Stimulated activated memory B cell treated with anti-CD40 and anti-IgM and Interleukin-4, amounts not matched to agents 10 μg/mL and 1 μg/mL and 100 μg/mL, for 72 hours (primary cell): ENCODE results near the gene RAB15.

ENCODE experiments used
- ATAC-seq: fragments of 150-1000 bp; cut with Tn5 transposase; 2 replicates; pipeline ENCODE4 v1.10.0; 2021
- H3K27ac Mint-ChIP-seq: one replicate; pipeline ENCODE4 v1.8.0; 2022; ENCODE audit warnings: mild to moderate bottlenecking, mixed read lengths
- H3K27me3 Mint-ChIP-seq: one replicate; pipeline ENCODE4 v1.8.0; 2022; ENCODE audit warnings: mixed read lengths
- H3K36me3 Mint-ChIP-seq: one replicate; pipeline ENCODE4 v1.8.0; 2022; ENCODE audit warnings: mixed read lengths
- H3K4me1 Mint-ChIP-seq: one replicate; pipeline ENCODE4 v1.8.0; 2022; ENCODE audit warnings: mixed read lengths
- H3K4me3 Mint-ChIP-seq: one replicate; pipeline ENCODE4 v1.8.0; 2022; ENCODE audit warnings: mild to moderate bottlenecking, moderate library complexity, mixed read lengths
- H3K9me3 Mint-ChIP-seq: one replicate; pipeline ENCODE4 v1.8.0; 2022; ENCODE audit warnings: mixed read lengths

RAB15 gene

GRCh38 chr14:64971943-64972791 is at the start of gene RAB15:
TSS of gene RAB15 (minus strand) at chr14:64972336. CDS start at chr14:64972076, 260 bp downstream.
- Mint-ChIP-seq H3K9me3 (no peaks in the 10 kb centered on the region), H3K4me3 (peak within 1 kb of the TSS; percentile 84), H3K4me1 (peaks cover 5% of the 10 kb centered on the region), H3K27ac (peak within 1 kb of the TSS; percentile 54), H3K27me3 (peaks cover 31% of the 10 kb centered on the region), H3K36me3 (no peaks in the 10 kb centered on the region)
- peak; percentile 64 for ATAC-seq

- Mint-ChIP-seq H3K4me1 (no peaks in the 10 kb centered on the region), H3K27me3 (no peaks in the 10 kb centered on the region), H3K9me3 (no peaks in the 10 kb centered on the region), H3K4me3 (no peak overlapping the region), H3K27ac (no peak overlapping the region), H3K36me3 (peaks cover 19% of the 10 kb centered on the region)
- ATAC-seq, result no peak
These were observed 47.9 kb upstream of the RAB15 start for GRCh38 chr14:65019944-65020566.

GRCh38 chr14:65016471-65016870 is 44.3 kb upstream of the RAB15 start:
- Mint-ChIP-seq H3K9me3 (no peaks in the 10 kb centered on the region), H3K27ac (no peak overlapping the region)

GRCh38 chr14:65015391-65015790 is 43.3 kb upstream of the RAB15 start:
- no peaks in the 10 kb centered on the region for H3K4me1 Mint-ChIP-seq

More at GRCh38 chr14:65016471-65016870, 44.3 kb upstream of the RAB15 start:
- no peak overlapping the region for H3K4me3 Mint-ChIP-seq
- no peaks in the 10 kb centered on the region for H3K4me1 Mint-ChIP-seq
- no peak for ATAC-seq
- H3K36me3 Mint-ChIP-seq, result peaks cover 35% of the 10 kb centered on the region
- H3K27me3 Mint-ChIP-seq, result no peaks in the 10 kb centered on the region

GRCh38 chr14:65012353-65012752 is 40.2 kb upstream of the RAB15 start:
- H3K36me3 Mint-ChIP-seq, result peaks cover 65% of the 10 kb centered on the region
- no peaks in the 10 kb centered on the region for H3K4me1 Mint-ChIP-seq
- ATAC-seq, result no peak
- H3K27me3 Mint-ChIP-seq, result no peaks in the 10 kb centered on the region
- H3K27ac Mint-ChIP-seq, result no peak overlapping the region
- H3K9me3 Mint-ChIP-seq, result no peaks in the 10 kb centered on the region
- H3K4me3 Mint-ChIP-seq, result no peak overlapping the region

More at GRCh38 chr14:65015391-65015790, 43.3 kb upstream of the RAB15 start:
- H3K4me3 Mint-ChIP-seq, result no peak overlapping the region
- peaks cover 44% of the 10 kb centered on the region for H3K36me3 Mint-ChIP-seq
- ATAC-seq, result no peak
- H3K27ac Mint-ChIP-seq, result no peak overlapping the region
- H3K27me3 Mint-ChIP-seq, result no peaks in the 10 kb centered on the region
- H3K9me3 Mint-ChIP-seq, result no peaks in the 10 kb centered on the region

GRCh38 chr14:65011538-65011937 is 39.4 kb upstream of the RAB15 start:
- Mint-ChIP-seq H3K36me3 (peaks cover 61% of the 10 kb centered on the region), H3K4me1 (no peaks in the 10 kb centered on the region), H3K9me3 (no peaks in the 10 kb centered on the region), H3K27ac (no peak overlapping the region), H3K4me3 (no peak overlapping the region), H3K27me3 (no peaks in the 10 kb centered on the region)
- ATAC-seq, result no peak

- Mint-ChIP-seq H3K36me3 (peaks cover 60% of the 10 kb centered on the region), H3K4me1 (no peaks in the 10 kb centered on the region), H3K9me3 (no peaks in the 10 kb centered on the region), H3K27ac (no peak overlapping the region), H3K4me3 (no peak overlapping the region), H3K27me3 (no peaks in the 10 kb centered on the region)
- ATAC-seq, result no peak
These were observed 38.2 kb upstream of the RAB15 start for GRCh38 chr14:65010211-65010931.

- Mint-ChIP-seq H3K36me3 (peaks cover 58% of the 10 kb centered on the region), H3K27me3 (no peaks in the 10 kb centered on the region), H3K4me3 (no peak overlapping the region), H3K9me3 (no peaks in the 10 kb centered on the region), H3K27ac (no peak overlapping the region), H3K4me1 (peaks cover 18% of the 10 kb centered on the region)
- ATAC-seq, result no peak
These were observed 35.1 kb upstream of the RAB15 start for GRCh38 chr14:65007202-65007601.

- peaks cover 51% of the 10 kb centered on the region for H3K36me3 Mint-ChIP-seq
- H3K4me3 Mint-ChIP-seq, result no peak overlapping the region
- H3K27me3 Mint-ChIP-seq, result no peaks in the 10 kb centered on the region
- H3K27ac Mint-ChIP-seq, result no peak overlapping the region
- no peaks in the 10 kb centered on the region for H3K9me3 Mint-ChIP-seq
- H3K4me1 Mint-ChIP-seq, result peaks cover 18% of the 10 kb centered on the region
- no peak for ATAC-seq
These were observed 34.2 kb upstream of the RAB15 start for GRCh38 chr14:65006261-65006721.

- Mint-ChIP-seq H3K4me3 (no peak overlapping the region), H3K27ac (peak overlapping the region; percentile 50), H3K36me3 (peaks cover 27% of the 10 kb centered on the region), H3K4me1 (peaks cover 23% of the 10 kb centered on the region), H3K9me3 (no peaks in the 10 kb centered on the region), H3K27me3 (no peaks in the 10 kb centered on the region)
- ATAC-seq, result peak; percentile 41
These were observed 31.3 kb upstream of the RAB15 start for GRCh38 chr14:65003394-65003793.

- Mint-ChIP-seq H3K27ac (peak overlapping the region; percentile 50), H3K36me3 (peaks cover 23% of the 10 kb centered on the region), H3K4me3 (no peak overlapping the region), H3K9me3 (no peaks in the 10 kb centered on the region), H3K4me1 (peaks cover 29% of the 10 kb centered on the region), H3K27me3 (no peaks in the 10 kb centered on the region)
- ATAC-seq, result no peak
These were observed 30.6 kb upstream of the RAB15 start for GRCh38 chr14:65002586-65003210.

- H3K4me1 Mint-ChIP-seq, result peaks cover 37% of the 10 kb centered on the region
- H3K4me3 Mint-ChIP-seq, result no peak overlapping the region
- ATAC-seq, result no peak
- H3K36me3 Mint-ChIP-seq, result peaks cover 21% of the 10 kb centered on the region
- no peaks in the 10 kb centered on the region for H3K27me3 Mint-ChIP-seq
- no peak overlapping the region for H3K27ac Mint-ChIP-seq
- no peaks in the 10 kb centered on the region for H3K9me3 Mint-ChIP-seq
These were observed 29.6 kb upstream of the RAB15 start for GRCh38 chr14:65001723-65002122.

GRCh38 chr14:65000898-65001591 is 28.9 kb upstream of the RAB15 start:
- Mint-ChIP-seq H3K36me3 (peaks cover 16% of the 10 kb centered on the region), H3K27me3 (no peaks in the 10 kb centered on the region), H3K4me3 (no peak overlapping the region), H3K4me1 (peaks cover 37% of the 10 kb centered on the region), H3K9me3 (no peaks in the 10 kb centered on the region), H3K27ac (no peak overlapping the region)
- ATAC-seq, result no peak

- Mint-ChIP-seq H3K36me3 (no peaks in the 10 kb centered on the region), H3K9me3 (no peaks in the 10 kb centered on the region), H3K27ac (no peak overlapping the region), H3K4me3 (no peak overlapping the region), H3K4me1 (peaks cover 31% of the 10 kb centered on the region), H3K27me3 (no peaks in the 10 kb centered on the region)
- ATAC-seq, result no peak
These were observed 26.4 kb upstream of the RAB15 start for GRCh38 chr14:64998455-64998931.
